ENCODE measurements around the gene TK2.

- TF ChIP-seq POLR2A (IDR thresholded peaks at IDR 0.05; ENCODE audit: extremely low read depth, insufficient read length), result no peak
- TF ChIP-seq MAX (IDR thresholded peaks at IDR 0.05; ENCODE audit: low read depth, low read length), result no peak
Measured at GRCh38 chr16:66580605-66581209, 30.8 kb upstream of the TK2 start.

Data from NB4 (cell line).